Esophagus squamous epithelium (tissue), 5 donors: ENCODE data around the gene CCDC78. TPM values are rescaled to one million over a fixed set of nuclear protein-coding genes. Genes with fewer than 3 reads are reported as not detected.

Experiments
- DNase-seq: peaks from one replicate; lab custom pipeline; 2025; lab: John Stamatoyannopoulos, UW
- H3K27ac ChIP-seq, 4 donors: fragments of 200-600 bp; sonication (generic); one replicate each; pipeline ENCODE4 v1.5.1; 2016 to 2019; ENCODE audit warnings: mild to moderate bottlenecking in 1 of 4
- H3K27me3 ChIP-seq, 4 donors: fragments of 200-600 bp; sonication (generic); 1 replicate in 3 of 4; 2 replicates in 1 of 4; pipeline versions ENCODE4 v1.5.1 to v1.6.0; 2017 to 2021; ENCODE audit warnings: antibody characterized with exemption in 1 of 4
- H3K36me3 ChIP-seq, 3 donors: fragments of 200-600 bp; sonication (generic); one replicate each; pipeline ENCODE4 v1.5.1; 2016 to 2019
- H3K4me1 ChIP-seq, 3 donors: fragments of 200-600 bp; sonication (generic); one replicate each; pipeline ENCODE4 v1.5.1; 2017 to 2019
- H3K4me3 ChIP-seq, 4 donors: fragments of 200-600 bp; sonication (generic); 1 replicate in 3 of 4; 2 replicates in 1 of 4; pipeline ENCODE4 v1.5.1; 2016 to 2019; ENCODE audit warnings: mild to moderate bottlenecking in 2 of 4, moderate library complexity in 1 of 4
- H3K9me3 ChIP-seq, 3 donors: fragments of 200-600 bp; sonication (generic); one replicate each; pipeline ENCODE4 v1.5.1; 2016 to 2019
- POLR2A ChIP-seq, 4 donors: fragments of 450-650 bp; IDR thresholded peaks; one replicate each; pipeline ENCODE4 v1.6.1; 2017; ENCODE audit warnings: antibody characterized with exemption in 4 of 4, mild to moderate bottlenecking in 4 of 4, moderate library complexity in 3 of 4
- WGBS, 2 donors: methylation state at CpG; one replicate each; pipeline ENCODE4 v1.1.5; 2018; 5-methylcytosine and 5-hydroxymethylcytosine counted together
- intact Hi-C: fragments of 100-400 bp; cut with DNase I; formaldehyde crosslinking; loops from one replicate; pipeline ENCODE4 v1.15.0; 2022
- total RNA-seq, 4 donors: library from RNA; depleted of rRNA; stranded (reverse); fragments of >200 nt; gene quantifications; one replicate each; pipeline ENCODE4 v1.1.0, GENCODE V29; 2016
- TF ChIP-seq, protein P1 (sequence below), 6 experiments: fragments of 450-650 bp in 4 of 6; fragments of 200-600 bp in 2 of 6; sonication (generic) in 2 of 6; IDR thresholded peaks; one replicate each; pipeline ENCODE4 v1.5.1; 2016 to 2019; ENCODE audit warnings: antibody characterized with exemption in 6 of 6, mild to moderate bottlenecking in 4 of 6, moderate library complexity in 4 of 6
- donor health status: DM: yes; HTN: yes; CAD: no.

CCDC78 gene
- total RNA-seq, 4 donors from 2014 or later: under 0.01 to 1.0 (median 0.47) TPM

DNA sequence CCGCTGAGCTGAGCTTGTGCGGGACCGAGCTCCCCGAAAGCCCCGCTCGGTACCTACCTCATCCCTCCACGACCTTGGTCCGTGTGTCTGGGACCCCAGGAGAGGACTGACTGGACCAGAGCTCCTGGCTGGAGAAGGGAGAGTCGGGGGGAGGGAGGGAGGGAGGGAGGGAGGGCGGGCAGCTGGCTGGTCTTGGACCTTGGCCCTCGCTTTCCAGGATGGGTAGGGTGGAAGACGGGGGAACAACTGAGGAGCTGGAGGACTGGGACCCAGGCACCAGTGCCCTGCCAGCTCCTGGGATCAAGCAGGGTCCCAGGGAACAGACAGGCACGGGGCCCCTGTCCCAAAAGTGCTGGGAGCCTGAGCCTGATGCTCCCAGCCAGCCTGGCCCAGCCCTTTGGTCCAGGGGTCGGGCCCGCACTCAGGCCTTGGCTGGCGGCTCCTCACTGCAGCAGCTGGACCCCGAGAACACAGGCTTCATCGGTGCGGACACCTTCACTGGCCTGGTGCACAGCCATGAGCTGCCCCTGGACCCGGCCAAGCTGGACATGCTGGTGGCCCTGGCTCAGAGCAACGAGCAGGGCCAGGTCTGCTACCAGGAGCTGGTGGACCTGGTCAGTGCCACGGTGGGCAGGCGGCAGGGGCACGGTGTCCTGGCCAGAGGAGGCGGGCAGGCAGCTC, 50.2 kb downstream of the CCDC78 start:
- Histone ChIP-seq H3K9me3 (no peaks in the 10 kb centered on the region), H3K27ac (peak overlapping the region in 3 of 4 donors; percentile 20 to 42 (median 34)), H3K4me3 (peak overlapping the region in 3 of 4 donors; percentile 19 to 63 (median 40)), H3K27me3 (peaks cover 0 to 33% (median 0%) of the 10 kb centered on the region in 4 donors), H3K36me3 (peaks cover 21 to 36% (median 24%) of the 10 kb centered on the region in 3 donors), H3K4me1 (peaks cover 34 to 71% (median 42%) of the 10 kb centered on the region in 3 donors)
- WGBS, 2 donors: 30 to 47% methylated on average over 2 to 3 of the region's 25 CpGs
- no peak for TF ChIP-seq POLR2A (IDR thresholded peaks at IDR 0.05)
- TF ChIP-seq, protein P1, sequence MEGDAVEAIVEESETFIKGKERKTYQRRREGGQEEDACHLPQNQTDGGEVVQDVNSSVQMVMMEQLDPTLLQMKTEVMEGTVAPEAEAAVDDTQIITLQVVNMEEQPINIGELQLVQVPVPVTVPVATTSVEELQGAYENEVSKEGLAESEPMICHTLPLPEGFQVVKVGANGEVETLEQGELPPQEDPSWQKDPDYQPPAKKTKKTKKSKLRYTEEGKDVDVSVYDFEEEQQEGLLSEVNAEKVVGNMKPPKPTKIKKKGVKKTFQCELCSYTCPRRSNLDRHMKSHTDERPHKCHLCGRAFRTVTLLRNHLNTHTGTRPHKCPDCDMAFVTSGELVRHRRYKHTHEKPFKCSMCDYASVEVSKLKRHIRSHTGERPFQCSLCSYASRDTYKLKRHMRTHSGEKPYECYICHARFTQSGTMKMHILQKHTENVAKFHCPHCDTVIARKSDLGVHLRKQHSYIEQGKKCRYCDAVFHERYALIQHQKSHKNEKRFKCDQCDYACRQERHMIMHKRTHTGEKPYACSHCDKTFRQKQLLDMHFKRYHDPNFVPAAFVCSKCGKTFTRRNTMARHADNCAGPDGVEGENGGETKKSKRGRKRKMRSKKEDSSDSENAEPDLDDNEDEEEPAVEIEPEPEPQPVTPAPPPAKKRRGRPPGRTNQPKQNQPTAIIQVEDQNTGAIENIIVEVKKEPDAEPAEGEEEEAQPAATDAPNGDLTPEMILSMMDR (IDR thresholded peaks at IDR 0.05): no peak
- DNase-seq: no peak
- intact Hi-C loops: no loop called here

DNA sequence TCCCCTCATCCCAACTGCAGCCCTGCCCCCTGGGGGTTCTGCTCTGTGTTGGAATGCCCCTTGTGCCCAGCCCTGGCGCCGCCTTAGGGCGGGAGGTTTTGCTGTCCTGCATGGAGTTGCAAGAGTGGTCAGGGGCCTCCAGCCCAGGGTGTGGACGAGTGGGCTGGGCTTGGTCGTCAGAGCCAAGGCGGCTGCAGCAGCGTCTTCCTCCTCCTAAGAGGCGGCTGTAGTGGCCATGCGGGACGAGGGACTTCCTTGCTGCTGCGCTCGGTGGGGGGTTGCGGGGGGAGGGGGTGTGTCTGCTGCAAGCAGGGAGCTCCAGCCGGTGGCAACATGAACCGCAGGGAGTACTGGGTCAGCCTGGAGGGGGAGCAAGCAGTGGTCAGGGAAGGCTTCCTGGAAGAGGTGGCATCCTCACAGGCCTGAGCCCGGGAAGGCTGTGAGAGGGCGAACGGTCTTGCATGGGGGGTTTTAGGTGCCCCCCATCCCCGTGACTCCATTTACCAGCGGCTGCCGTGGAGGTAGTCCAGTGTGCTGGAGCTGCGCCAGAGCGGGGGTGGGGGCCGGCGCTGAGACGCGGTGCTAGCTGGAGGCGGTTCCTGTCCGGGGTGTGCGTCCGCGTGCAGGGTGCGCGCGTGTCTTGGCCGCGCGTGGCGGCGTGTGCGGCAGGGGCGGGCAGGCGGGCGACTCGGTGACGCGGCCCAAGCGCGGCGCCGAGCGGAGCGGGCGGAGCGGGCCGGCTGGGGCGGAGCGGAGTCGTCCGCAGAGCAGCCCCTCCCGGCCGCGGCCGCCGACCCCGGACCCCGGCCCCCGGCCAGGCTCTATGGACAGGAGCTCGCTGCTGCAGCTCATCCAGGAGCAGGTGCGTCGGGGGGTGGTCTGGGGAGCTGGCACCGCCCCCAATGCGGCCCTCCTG, 51.0 kb downstream of the CCDC78 start, which contains the start of gene RHBDL1:
TSS of gene RHBDL1 (plus strand) at position 704 of the 916 bp plus-strand sequence. CDS start at position 824, 120 bp downstream.
- no peaks in the 10 kb centered on the region for H3K9me3 ChIP-seq
- H3K27ac ChIP-seq: peak within 1 kb of the TSS in 3 of 4 donors; percentile 20 to 42 (median 34)
- peaks cover 29 to 44% (median 32%) of the 10 kb centered on the region in 3 donors for H3K36me3 ChIP-seq
- peak within 1 kb of the TSS in 3 of 4 donors; percentile 19 to 63 (median 40) for H3K4me3 ChIP-seq
- peaks cover 0 to 33% (median 0%) of the 10 kb centered on the region in 4 donors for H3K27me3 ChIP-seq
- DNase-seq: no peak
- H3K4me1 ChIP-seq: peaks cover 28 to 66% (median 40%) of the 10 kb centered on the region in 3 donors
- no peak for TF ChIP-seq POLR2A (IDR thresholded peaks at IDR 0.05)
- TF ChIP-seq, protein P1 (IDR thresholded peaks at IDR 0.05): no peak
- intact Hi-C loops: no loop called here
- 13 to 20% methylated on average over 3 to 5 of the region's 73 CpGs for WGBS, 2 donors

DNA sequence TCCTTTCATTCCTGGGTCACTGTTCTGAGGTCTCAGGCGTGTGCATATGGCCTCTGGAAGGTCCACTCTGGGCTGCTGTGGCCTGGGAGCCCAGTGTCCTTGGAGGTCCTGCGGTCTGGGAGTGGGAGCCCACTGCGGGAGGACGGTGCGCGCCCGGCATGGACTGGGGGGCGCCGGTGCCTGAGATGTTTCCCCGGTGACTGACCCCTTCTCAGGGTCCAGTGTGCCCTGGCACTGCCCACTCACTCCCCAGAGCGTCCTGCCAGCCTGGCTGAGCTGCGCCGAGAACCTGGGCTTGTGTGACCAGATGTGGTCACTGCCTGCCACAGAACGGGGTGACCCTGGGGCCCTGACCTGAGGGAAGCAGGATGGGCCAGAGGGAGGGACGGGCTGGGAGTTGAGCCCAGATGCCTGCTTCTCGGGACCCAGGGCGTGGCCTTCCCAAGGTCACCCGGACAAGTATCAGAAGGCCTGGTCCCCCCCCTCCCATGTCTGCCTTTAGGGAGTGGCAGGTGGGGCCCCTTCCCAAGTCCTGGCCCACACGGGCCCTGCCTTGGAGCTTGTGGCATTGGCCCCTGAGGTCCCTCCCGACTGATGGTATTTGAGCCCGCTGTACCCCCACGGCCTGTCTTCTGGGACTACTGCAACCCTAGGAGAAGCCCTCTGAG, 51.9 kb downstream of the CCDC78 start:
- no peak for DNase-seq
- TF ChIP-seq, protein P1 (IDR thresholded peaks at IDR 0.05): no peak
- no peak for TF ChIP-seq POLR2A (IDR thresholded peaks at IDR 0.05)
- Histone ChIP-seq H3K4me1 (peaks cover 26 to 70% (median 39%) of the 10 kb centered on the region in 3 donors), H3K36me3 (peaks cover 35 to 52% (median 36%) of the 10 kb centered on the region in 3 donors), H3K27ac (no peak overlapping the region), H3K4me3 (no peak overlapping the region), H3K9me3 (no peaks in the 10 kb centered on the region), H3K27me3 (peaks cover 0 to 33% (median 0%) of the 10 kb centered on the region in 4 donors)
- intact Hi-C loops: no loop called here
- WGBS, 2 donors: 87 to 100% methylated on average over 1 to 3 of the region's 22 CpGs

DNA sequence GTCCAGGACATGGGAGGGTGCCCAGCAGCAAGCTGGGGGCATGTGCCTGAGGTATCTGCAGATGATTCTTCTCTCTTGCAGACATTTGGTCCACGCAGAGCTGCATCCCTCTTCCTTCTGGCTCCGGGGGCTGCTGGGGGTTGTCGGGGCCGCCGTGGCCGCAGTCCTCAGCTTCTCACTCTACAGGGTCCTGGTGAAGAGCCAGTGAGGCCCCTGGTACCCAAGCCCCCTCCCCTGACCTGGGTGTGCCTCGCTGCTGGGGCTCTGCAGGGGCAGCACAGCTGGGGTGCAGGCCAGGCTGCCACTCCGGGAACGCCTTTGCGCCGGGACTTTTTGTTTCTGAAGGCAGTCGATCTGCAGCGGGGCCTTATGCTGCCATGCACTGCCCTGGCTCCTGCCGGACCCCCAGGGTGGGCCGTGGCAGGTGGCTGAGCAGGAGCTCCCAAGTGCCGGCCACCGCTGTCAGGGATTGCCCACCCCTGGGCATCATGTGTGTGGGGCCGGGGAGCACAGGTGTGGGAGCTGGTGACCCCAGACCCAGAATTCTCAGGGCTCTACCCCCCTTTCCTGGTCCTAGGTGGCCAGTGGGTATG, 52.7 kb downstream of the CCDC78 start:
- H3K36me3 ChIP-seq: peaks cover 35 to 56% (median 36%) of the 10 kb centered on the region in 3 donors
- H3K27me3 ChIP-seq: peaks cover 0 to 33% (median 0%) of the 10 kb centered on the region in 4 donors
- H3K9me3 ChIP-seq: no peaks in the 10 kb centered on the region
- TF ChIP-seq POLR2A (IDR thresholded peaks at IDR 0.05): no peak
- TF ChIP-seq, protein P1 (IDR thresholded peaks at IDR 0.05): no peak
- H3K4me1 ChIP-seq: peaks cover 32 to 70% (median 40%) of the 10 kb centered on the region in 3 donors
- WGBS, 2 donors: 90% methylated on average over 4 of the region's 18 CpGs; no CpG with 5 or more reads in 1 of the 2 donors
- no peak overlapping the region for H3K4me3 ChIP-seq
- intact Hi-C loops: no loop called here
- DNase-seq: no peak
- no peak overlapping the region for H3K27ac ChIP-seq
